ENCODE data around the gene CLEC4G. TPM values are rescaled to one million over a fixed set of nuclear protein-coding genes. Genes with fewer than 3 reads are reported as not detected.

Gene CLEC4G
- total and polyA plus RNA-seq, 2 donors from 2014 or later: 0.72 to 1.1 TPM

DNA sequence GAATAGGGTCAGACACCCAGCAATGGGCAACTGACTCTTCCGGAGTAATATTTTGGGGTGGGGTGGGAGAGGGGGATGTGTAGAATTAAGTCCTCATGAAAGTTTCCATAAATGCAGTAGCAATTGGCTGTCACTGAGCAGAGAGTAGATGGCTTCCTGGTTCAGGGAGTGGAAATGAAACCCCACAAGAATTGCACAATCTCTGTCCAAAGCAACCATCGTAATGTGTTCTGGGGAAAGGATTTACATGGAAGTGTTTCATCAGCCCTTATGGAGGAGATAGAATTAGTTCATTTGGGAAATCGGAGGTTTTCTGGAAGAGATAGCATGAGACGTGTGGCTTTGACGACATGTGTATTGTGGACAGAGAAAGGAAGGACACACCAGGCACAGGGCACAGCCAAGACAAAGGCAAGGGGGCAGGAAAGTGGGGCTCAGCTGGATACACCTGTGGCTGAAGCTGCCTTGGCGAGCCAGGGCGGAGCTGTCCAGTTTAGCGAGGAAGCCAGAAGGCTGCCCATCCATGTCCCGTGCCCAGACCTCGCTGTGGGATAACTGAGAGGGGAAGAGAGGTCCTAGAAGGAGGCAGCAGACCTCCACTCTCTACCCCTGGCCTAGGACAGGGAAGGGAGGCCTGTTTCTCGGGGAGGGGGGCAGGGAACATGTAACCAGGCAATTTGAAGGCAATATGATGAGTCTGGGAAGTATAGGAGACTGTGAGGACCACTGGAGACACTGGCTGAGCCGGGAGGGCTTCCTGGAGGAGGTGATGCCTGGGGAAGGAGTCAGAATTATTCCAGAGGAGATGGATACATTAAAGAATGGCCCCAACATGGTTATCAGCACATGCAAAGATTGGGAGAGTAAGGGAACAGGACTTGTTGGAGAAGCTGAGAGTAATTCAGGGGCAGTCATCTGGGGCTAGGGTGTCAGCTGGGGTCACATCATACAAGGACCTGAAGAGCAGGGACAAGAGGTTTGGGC lies 2.6 kb upstream of the CLEC4G start:
- FAIRE-seq: no peak

DNA sequence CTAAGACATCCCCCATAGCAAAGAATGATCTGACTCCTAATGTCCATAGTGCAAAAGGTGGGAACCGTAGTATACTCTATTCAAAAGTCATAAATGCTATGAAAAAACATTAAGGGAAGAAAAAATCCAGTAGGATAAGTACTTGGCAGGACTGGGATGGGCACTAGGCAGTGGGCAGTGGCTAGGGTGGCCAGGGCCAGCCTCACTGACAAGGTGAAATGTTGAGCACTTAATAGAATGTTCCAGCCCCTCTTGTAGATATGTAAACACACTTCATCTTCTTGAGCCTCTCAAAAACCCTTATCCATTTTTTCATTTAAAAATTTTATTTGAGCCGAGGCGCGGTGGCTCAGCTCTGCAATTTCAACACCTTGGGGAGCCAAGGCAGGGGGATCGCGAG lies 1.5 kb upstream of the CLEC4G start:
- DNase-seq: peak in 1 of 5 donors; percentile 19
- H3K9me3 ChIP-seq (ENCODE audit: control insufficient read depth in 2 of 3, insufficient read depth in 1 of 3, low read length in 3 of 3): no peaks in the 10 kb centered on the region
- no peak overlapping the region for H3K27ac ChIP-seq (ENCODE audit: low read depth in 2 of 2, low read length in 2 of 2)
- H3K27me3 ChIP-seq (ENCODE audit: control insufficient read depth, insufficient read depth, low read length): peaks cover 17% of the 10 kb centered on the region
- FAIRE-seq: no peak
- TF ChIP-seq, protein P1, sequence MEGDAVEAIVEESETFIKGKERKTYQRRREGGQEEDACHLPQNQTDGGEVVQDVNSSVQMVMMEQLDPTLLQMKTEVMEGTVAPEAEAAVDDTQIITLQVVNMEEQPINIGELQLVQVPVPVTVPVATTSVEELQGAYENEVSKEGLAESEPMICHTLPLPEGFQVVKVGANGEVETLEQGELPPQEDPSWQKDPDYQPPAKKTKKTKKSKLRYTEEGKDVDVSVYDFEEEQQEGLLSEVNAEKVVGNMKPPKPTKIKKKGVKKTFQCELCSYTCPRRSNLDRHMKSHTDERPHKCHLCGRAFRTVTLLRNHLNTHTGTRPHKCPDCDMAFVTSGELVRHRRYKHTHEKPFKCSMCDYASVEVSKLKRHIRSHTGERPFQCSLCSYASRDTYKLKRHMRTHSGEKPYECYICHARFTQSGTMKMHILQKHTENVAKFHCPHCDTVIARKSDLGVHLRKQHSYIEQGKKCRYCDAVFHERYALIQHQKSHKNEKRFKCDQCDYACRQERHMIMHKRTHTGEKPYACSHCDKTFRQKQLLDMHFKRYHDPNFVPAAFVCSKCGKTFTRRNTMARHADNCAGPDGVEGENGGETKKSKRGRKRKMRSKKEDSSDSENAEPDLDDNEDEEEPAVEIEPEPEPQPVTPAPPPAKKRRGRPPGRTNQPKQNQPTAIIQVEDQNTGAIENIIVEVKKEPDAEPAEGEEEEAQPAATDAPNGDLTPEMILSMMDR (IDR thresholded peaks at IDR 0.05; ENCODE audit: borderline replicate concordance, extremely low read depth, insufficient read depth): no peak
- intact Hi-C loops (cut with DNase I): no loop called here
- no peaks in the 10 kb centered on the region for H3K36me3 ChIP-seq (ENCODE audit: control insufficient read depth in 2 of 3, insufficient read depth in 3 of 3, low read length in 3 of 3)
- no peaks in the 10 kb centered on the region for H3K4me1 ChIP-seq (ENCODE audit: control insufficient read depth in 2 of 3, insufficient read depth in 2 of 3, low read depth in 1 of 3, low read length in 3 of 3)
- no peak overlapping the region for H3K9ac ChIP-seq (ENCODE audit: low read length in 3 of 3)
- H3K4me3 ChIP-seq (ENCODE audit: low read length in 3 of 3): no peak overlapping the region

More for the DNA sequence above, 2.6 kb upstream of the CLEC4G start:
- Histone ChIP-seq H3K27me3 (ENCODE audit: control insufficient read depth, insufficient read depth, low read length) (peaks cover 9% of the 10 kb centered on the region), H3K9me3 (ENCODE audit: control insufficient read depth in 2 of 3, insufficient read depth in 1 of 3, low read length in 3 of 3) (no peaks in the 10 kb centered on the region), H3K4me3 (ENCODE audit: low read length in 3 of 3) (no peak overlapping the region), H3K36me3 (ENCODE audit: control insufficient read depth in 2 of 3, insufficient read depth in 3 of 3, low read length in 3 of 3) (no peaks in the 10 kb centered on the region), H3K9ac (ENCODE audit: low read length in 3 of 3) (no peak overlapping the region), H3K4me1 (ENCODE audit: control insufficient read depth in 2 of 3, insufficient read depth in 2 of 3, low read depth in 1 of 3, low read length in 3 of 3) (no peaks in the 10 kb centered on the region), H3K27ac (ENCODE audit: low read depth in 2 of 2, low read length in 2 of 2) (no peak overlapping the region)
- DNase-seq: peak in 1 of 5 donors; percentile 28
- intact Hi-C loops (cut with DNase I): no loop called here
- TF ChIP-seq, protein P1 (IDR thresholded peaks at IDR 0.05; ENCODE audit: borderline replicate concordance, extremely low read depth, insufficient read depth): no peak

DNA sequence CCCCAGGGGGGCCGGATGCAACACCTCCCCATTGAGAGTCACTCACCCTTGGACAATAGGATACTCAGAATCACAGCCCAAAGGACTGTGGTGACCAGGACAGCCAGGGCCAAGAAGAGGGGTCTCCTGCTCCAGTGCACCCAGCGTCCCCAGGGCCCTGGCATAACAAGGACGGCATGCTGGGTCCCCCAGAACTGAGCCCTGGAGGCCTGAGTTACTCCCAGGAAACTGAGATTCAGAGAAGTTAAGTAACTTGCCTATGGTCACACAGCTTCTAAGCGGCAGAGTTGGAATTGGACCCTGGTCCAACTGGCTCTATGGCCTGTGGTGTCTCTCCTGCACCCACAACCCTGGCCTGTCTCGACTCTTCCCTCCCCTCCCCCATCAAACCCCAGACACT lies 295 bp downstream of the CLEC4G start:
- TF ChIP-seq, protein P1 (IDR thresholded peaks at IDR 0.05; ENCODE audit: borderline replicate concordance, extremely low read depth, insufficient read depth): no peak
- no peak overlapping the region for H3K27ac ChIP-seq (ENCODE audit: low read depth in 2 of 2, low read length in 2 of 2)
- no peaks in the 10 kb centered on the region for H3K9me3 ChIP-seq (ENCODE audit: control insufficient read depth in 2 of 3, insufficient read depth in 1 of 3, low read length in 3 of 3)
- DNase-seq (peak in 1 of 5 donors; percentile 34), FAIRE-seq (no peak)
- no peak overlapping the region for H3K9ac ChIP-seq (ENCODE audit: low read length in 3 of 3)
- peaks cover 18% of the 10 kb centered on the region for H3K27me3 ChIP-seq (ENCODE audit: control insufficient read depth, insufficient read depth, low read length)
- H3K4me1 ChIP-seq (ENCODE audit: control insufficient read depth in 2 of 3, insufficient read depth in 2 of 3, low read depth in 1 of 3, low read length in 3 of 3): no peaks in the 10 kb centered on the region
- H3K36me3 ChIP-seq (ENCODE audit: control insufficient read depth in 2 of 3, insufficient read depth in 3 of 3, low read length in 3 of 3): no peaks in the 10 kb centered on the region
- intact Hi-C loops (cut with DNase I): no loop called here
- no peak overlapping the region for H3K4me3 ChIP-seq (ENCODE audit: low read length in 3 of 3)
